Muscle layer of duodenum (tissue), 2 donors: Measurements from ENCODE around the gene LDLRAD3.

Source experiments
- H3K27ac ChIP-seq: one replicate; pipeline ENCODE4 v1.7.0; 2013; ENCODE audit warnings: mild to moderate bottlenecking, low read length
- H3K27me3 ChIP-seq: one replicate; pipeline ENCODE4 v1.7.0; 2013; ENCODE audit warnings: low read depth, mild to moderate bottlenecking, control low read depth, low read length
- H3K36me3 ChIP-seq, 2 donors: one replicate each; pipeline ENCODE4 v1.7.0; 2013; ENCODE audit warnings: low read length in 2 of 2, control low read depth in 1 of 2, mild to moderate bottlenecking in 1 of 2; ENCODE audit not compliant: insufficient read depth in 2 of 2, control insufficient read depth in 1 of 2
- H3K4me1 ChIP-seq, 2 donors: one replicate each; pipeline ENCODE4 v1.7.0; 2013; ENCODE audit warnings: low read length in 2 of 2, mild to moderate bottlenecking in 2 of 2, control low read depth in 1 of 2, moderate library complexity in 1 of 2; ENCODE audit not compliant: insufficient read depth in 2 of 2, control insufficient read depth in 1 of 2
- H3K4me3 ChIP-seq, 2 donors: one replicate each; pipeline ENCODE4 v1.7.0; 2013; ENCODE audit warnings: low read length in 2 of 2, low read depth in 1 of 2, mild to moderate bottlenecking in 1 of 2
- H3K9me3 ChIP-seq, 2 donors: one replicate each; pipeline ENCODE4 v1.7.0; 2013; ENCODE audit warnings: low read length in 2 of 2, control low read depth in 1 of 2, mild to moderate bottlenecking in 1 of 2; ENCODE audit not compliant: control insufficient read depth in 1 of 2
- donor health status: healthy.

Gene LDLRAD3

DNA sequence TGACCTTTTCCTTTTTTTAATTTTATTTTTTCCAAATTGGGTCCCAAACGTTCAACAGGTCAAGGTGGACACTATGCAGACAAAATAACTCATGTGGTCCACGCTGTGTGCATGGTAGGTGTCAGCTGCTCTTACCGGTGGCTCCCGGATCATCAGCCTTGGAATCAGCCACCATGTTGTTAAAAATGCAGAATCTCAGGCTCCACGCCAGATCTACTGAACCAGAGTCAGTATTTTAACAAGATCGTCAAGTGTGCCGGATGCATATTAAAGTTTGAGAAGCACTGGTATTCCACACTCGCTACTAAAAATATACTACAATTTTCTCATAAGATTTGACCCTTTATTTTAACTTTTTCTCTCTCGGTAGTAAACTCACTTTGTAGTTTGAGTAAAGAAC, 553 bp upstream of the LDLRAD3 start:
- Histone ChIP-seq H3K9me3 (no peaks in the 10 kb centered on the region), H3K4me3 (peak overlapping the region; percentile 55 to 61), H3K4me1 (peaks cover 0 to 12% of the 10 kb centered on the region in 2 donors), H3K27me3 (no peaks in the 10 kb centered on the region), H3K27ac (peak overlapping the region; percentile 72), H3K36me3 (no peaks in the 10 kb centered on the region)

DNA sequence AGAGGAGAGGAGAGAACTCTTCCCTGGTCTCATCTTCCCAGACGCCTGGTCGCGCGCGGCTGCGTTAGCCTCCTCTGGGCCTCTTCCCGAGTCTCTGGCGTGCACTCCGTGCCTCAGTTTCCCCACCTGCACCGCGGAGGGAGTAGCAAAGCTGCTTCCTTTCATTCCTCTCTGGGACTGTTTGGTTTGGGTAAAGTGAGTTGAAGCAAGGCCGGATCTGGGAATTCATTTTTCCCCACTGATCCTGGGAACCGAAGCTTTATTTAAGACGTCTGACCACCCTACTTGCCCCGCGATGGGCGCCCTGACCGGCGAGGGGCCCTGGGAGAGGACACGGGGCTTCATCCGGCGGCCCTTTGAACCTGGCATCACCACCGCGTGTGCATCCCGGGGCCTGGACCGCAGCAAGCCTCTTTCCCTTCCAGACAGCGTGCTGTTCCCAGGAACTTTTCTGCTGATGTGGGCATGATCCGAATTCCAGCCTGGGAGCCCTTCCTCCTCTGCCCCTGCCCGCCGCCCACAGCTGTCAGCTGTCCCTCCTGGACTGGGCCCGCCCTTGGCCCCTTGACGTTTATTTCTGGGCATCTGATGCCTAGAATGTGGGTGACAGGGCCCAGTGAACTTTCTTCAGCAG, 758 bp downstream of the LDLRAD3 start:
- H3K27ac ChIP-seq: peak overlapping the region; percentile 1
- H3K27me3 ChIP-seq: no peaks in the 10 kb centered on the region
- no peaks in the 10 kb centered on the region for H3K36me3 ChIP-seq
- H3K4me1 ChIP-seq: peaks cover 0 to 12% of the 10 kb centered on the region in 2 donors
- H3K4me3 ChIP-seq: peak overlapping the region; percentile 56 to 71
- no peaks in the 10 kb centered on the region for H3K9me3 ChIP-seq

DNA sequence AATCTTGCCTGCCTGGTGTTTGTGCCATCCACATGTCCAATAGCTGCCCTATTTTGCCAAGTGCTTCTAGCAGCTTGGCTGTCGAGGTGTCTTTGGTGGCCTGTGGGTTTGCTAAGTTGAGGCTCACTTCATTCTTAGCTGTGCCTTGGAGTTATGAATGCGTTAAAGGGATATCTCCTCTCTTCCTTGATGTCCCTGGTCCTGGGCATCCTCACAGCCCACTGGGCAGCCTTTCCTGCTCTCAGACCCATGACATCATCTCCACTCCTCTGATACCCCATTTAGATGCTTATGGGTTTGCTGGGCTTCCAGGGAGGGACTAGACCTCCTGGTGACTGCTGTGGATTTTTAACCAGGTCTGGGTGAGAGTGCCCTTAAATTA, 1.3 kb downstream of the LDLRAD3 start:
- Histone ChIP-seq H3K27me3 (no peaks in the 10 kb centered on the region), H3K4me3 (peak overlapping the region; percentile 56 to 71), H3K27ac (no peak overlapping the region), H3K36me3 (no peaks in the 10 kb centered on the region), H3K4me1 (peaks cover 0 to 12% of the 10 kb centered on the region in 2 donors), H3K9me3 (no peaks in the 10 kb centered on the region)

DNA sequence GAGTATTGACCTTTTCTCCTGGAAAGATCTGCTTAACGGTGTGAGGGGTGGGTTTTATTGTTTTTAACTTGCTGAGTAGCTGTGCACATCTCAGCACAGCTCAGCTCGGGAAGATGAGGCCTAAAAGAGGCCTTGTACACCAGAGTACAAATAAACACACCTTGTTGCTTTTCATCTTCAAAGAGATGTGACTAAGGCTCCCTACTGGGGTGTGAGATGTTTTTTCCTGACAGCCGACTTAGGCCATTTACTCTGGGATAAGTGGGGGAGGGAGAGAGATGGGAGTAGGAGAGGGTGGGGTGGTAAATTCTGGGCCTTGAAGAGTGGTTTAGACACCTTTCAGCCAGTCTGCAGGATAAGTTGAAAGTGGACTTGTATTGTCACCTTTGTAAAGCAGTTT, 2.9 kb downstream of the LDLRAD3 start:
- H3K9me3 ChIP-seq: no peaks in the 10 kb centered on the region
- H3K36me3 ChIP-seq: no peaks in the 10 kb centered on the region
- peaks cover 0 to 12% of the 10 kb centered on the region in 2 donors for H3K4me1 ChIP-seq
- no peaks in the 10 kb centered on the region for H3K27me3 ChIP-seq
- no peak overlapping the region for H3K4me3 ChIP-seq
- no peak overlapping the region for H3K27ac ChIP-seq

DNA sequence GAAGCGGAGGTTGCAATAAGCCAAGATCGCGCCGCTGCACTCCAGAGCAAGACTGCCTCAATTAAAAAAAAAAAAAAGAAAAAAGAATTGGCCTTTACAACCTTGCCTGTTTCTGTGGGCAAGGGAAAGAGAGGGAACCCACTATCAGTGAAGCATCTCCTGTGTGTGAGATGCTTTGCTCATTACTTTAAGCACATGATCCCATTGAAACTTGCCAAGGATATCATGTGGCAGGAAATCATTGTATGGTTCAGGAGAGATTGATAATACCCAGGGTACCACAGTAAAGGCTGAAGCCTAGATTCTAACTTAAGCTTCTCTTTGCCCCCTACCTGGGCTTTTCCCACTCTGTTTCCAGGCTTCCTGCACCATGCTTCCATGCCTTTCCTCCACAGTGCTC, 3.6 kb downstream of the LDLRAD3 start:
- peaks cover 0 to 12% of the 10 kb centered on the region in 2 donors for H3K4me1 ChIP-seq
- H3K4me3 ChIP-seq: no peak overlapping the region
- H3K9me3 ChIP-seq: no peaks in the 10 kb centered on the region
- no peaks in the 10 kb centered on the region for H3K36me3 ChIP-seq
- H3K27me3 ChIP-seq: no peaks in the 10 kb centered on the region
- no peak overlapping the region for H3K27ac ChIP-seq

DNA sequence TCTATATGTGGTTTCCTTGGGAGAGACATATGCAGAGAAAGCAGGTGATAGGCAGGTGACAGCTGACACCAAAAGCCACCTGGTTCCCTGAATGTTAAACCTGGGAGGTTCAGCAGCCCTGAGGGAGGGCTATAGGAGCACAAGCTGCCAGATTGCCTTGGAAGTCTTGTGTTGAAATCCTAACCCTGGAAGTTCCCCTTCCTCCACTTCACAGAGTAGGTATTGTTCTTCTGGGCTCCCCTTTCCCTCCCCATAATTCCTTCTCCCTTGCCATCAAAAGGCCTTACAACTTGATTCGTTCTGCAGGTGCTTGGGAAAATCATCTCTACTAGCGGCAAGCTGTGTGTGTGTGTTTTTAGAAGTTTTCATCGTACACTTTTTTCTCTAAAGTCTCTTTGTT, 5.4 kb downstream of the LDLRAD3 start:
- H3K9me3 ChIP-seq: no peaks in the 10 kb centered on the region
- no peak overlapping the region for H3K27ac ChIP-seq
- peaks cover 0 to 12% of the 10 kb centered on the region in 2 donors for H3K4me1 ChIP-seq
- H3K36me3 ChIP-seq: no peaks in the 10 kb centered on the region
- H3K4me3 ChIP-seq: no peak overlapping the region
- H3K27me3 ChIP-seq: no peaks in the 10 kb centered on the region

DNA sequence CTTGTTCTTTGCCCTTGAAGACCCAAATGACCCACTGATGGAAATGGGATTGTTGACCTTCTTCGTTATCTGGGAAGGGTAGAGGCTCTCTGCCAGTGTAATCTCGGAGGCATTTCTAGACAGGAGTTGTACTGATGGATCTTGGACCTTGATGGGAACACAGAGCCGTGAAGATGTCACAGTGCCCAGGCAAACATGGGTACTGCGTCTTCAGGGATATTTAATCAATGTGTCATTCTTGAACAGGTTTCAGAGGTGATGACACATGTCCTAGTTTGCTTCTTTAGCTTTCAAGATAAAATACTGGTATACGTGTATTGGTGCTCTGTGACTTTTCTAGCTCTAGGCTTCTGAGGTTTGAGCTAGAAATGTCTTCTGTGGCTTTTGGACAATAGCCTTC, 6.2 kb downstream of the LDLRAD3 start:
- Histone ChIP-seq H3K27me3 (no peaks in the 10 kb centered on the region), H3K27ac (no peak overlapping the region), H3K9me3 (no peaks in the 10 kb centered on the region), H3K4me3 (no peak overlapping the region), H3K36me3 (no peaks in the 10 kb centered on the region), H3K4me1 (peaks cover 0 to 3% of the 10 kb centered on the region in 2 donors)

DNA sequence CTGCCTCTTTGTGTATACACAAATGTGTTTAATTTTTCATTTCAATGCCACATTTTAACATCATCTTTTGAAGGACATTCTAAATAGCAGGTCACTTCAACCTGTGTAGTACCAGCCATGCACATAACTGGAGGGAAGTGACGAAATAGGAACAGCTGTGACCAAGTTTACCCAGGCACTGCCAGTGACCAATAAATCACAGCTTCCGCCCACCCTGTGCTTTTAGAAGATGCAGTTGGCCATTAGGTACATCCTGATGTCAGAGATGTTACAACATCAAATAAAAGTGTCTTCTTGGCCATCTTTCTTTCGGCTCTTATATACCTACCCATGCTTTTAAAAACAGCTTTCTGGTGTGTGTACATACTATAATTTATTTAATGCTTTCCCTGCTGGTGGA, 7.8 kb downstream of the LDLRAD3 start:
- H3K36me3 ChIP-seq: no peaks in the 10 kb centered on the region
- H3K4me3 ChIP-seq: no peak overlapping the region
- no peak overlapping the region for H3K27ac ChIP-seq
- H3K27me3 ChIP-seq: no peaks in the 10 kb centered on the region
- H3K4me1 ChIP-seq: no peaks in the 10 kb centered on the region
- no peaks in the 10 kb centered on the region for H3K9me3 ChIP-seq

DNA sequence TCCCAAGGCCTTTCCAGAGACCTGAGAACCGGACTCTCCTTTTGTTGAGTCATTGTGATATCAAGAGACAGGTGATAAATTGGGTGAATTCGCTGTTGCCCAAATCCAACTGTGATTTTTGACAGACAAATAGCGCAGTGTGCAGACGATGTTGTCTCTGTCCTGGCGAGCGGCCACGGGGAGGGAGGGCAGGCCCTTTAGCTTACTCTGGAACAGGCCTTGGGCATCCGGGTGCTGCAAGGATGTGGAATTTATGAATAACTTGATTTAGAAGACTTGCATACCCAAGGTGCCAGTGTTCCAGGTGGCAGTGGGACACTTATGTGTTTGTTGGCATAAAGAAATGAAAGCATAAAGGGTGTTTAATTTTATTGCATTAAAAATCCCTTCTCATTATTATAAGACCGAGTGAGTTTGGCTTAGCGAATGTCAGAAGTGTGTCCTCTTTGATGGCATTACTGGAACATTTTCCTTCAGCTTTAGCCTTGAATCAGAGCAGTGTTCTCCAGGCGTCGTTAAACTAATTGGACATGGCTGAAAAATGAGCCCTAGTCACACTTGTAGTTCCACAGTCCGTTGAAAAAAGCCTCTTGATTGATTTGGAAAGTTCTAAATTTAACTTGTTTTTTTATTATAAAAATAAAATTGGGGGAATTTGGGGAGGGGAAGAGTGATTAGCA, 9.4 kb downstream of the LDLRAD3 start:
- H3K4me1 ChIP-seq: no peaks in the 10 kb centered on the region
- H3K36me3 ChIP-seq: no peaks in the 10 kb centered on the region
- H3K27ac ChIP-seq: no peak overlapping the region
- H3K4me3 ChIP-seq: no peak overlapping the region
- no peaks in the 10 kb centered on the region for H3K27me3 ChIP-seq
- H3K9me3 ChIP-seq: no peaks in the 10 kb centered on the region

DNA sequence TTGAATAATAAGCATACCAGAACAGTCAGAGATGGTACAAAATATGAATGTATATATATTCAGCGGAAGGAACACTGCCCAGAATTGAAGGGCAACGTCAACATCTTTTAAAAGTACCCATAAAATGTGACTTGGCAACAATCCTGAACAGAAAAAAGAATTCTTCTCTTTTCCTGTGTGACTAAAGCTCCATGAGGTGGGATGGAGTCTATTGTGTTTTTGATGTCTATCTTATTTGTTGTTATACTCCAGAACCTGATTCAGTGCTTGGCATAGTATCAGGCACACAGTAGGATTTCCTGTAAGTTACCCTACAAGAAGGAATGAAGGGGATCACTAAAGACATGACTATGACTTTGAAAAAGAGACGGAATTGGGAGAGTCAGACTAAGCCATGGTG, 10.3 kb downstream of the LDLRAD3 start:
- Histone ChIP-seq H3K4me1 (no peaks in the 10 kb centered on the region), H3K36me3 (no peaks in the 10 kb centered on the region), H3K27me3 (no peaks in the 10 kb centered on the region), H3K9me3 (no peaks in the 10 kb centered on the region), H3K27ac (no peak overlapping the region), H3K4me3 (no peak overlapping the region)

DNA sequence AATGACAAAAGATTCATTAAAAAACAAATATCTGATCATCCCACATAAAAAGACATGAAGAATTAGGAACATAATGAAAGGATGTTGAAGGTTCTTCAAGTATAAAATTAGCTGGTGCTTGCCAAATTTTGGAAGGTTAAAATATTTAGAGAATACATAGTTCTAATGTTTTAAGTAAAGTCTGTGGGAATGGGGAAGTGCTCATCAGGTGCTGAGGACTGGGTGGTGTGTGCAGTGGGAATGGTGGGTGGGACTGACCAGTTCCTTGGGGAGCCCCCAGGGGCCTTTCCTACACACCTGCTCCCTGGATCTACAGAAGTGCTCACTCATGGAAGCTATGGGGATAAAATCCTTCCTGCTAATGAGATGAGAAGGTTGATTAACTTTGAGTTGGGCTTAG, 11.8 kb downstream of the LDLRAD3 start:
- H3K4me3 ChIP-seq: no peak overlapping the region
- no peak overlapping the region for H3K27ac ChIP-seq
- H3K27me3 ChIP-seq: no peaks in the 10 kb centered on the region

More for the DNA sequence above, 11.8 kb downstream of the LDLRAD3 start:
- H3K36me3 ChIP-seq: no peaks in the 10 kb centered on the region
- H3K4me1 ChIP-seq: no peaks in the 10 kb centered on the region
- H3K9me3 ChIP-seq: no peaks in the 10 kb centered on the region
